Caco-2 (cell line): Measurements from ENCODE around the gene TBRG1. TPM values are rescaled to one million over a fixed set of nuclear protein-coding genes. Genes with fewer than 3 reads are reported as not detected.

ENCODE experiments used
- BruUV-seq: library from RNA; stranded (reverse); fragments of 400-500 nt; replicated peaks from 2 replicates; lab custom pipeline; 2021; lab: Mats Ljungman, UMichigan
- CTCF ChIA-PET: fragments of 300-600 bp; sonication (Branson Sonifier 250); formaldehyde crosslinking; loops from one replicate; lab custom pipeline; 2022; ENCODE audit warnings: antibody characterized with exemption; lab: Charles Lee
- POLR2A ChIA-PET: fragments of 300-600 bp; sonication (Branson Sonifier 250); formaldehyde crosslinking; loops from one replicate; lab custom pipeline; 2022; ENCODE audit warnings: antibody characterized with exemption; lab: Charles Lee
- DNase-seq, 2 experiments: peaks; one replicate each; pipeline versions ENCODE4 v3.0.0 to v3.0.0-alpha.2; 2020 to 2022
- H3K27me3 ChIP-seq: replicated peaks from 2 replicates; pipeline ENCODE4 v1.6.0; 2011; ENCODE audit warnings: low read length; ENCODE audit not compliant: control insufficient read depth, insufficient read depth
- H3K36me3 ChIP-seq: 2 replicates; pipeline ENCODE4 v1.5.1; 2011; ENCODE audit warnings: low read length; ENCODE audit not compliant: control insufficient read depth, insufficient read depth
- H3K4me1 ChIP-seq: fragments of 250-450 bp; sonication (Bioruptor Pico); 2 replicates; pipeline ENCODE4 v1.5.1; 2020; ENCODE audit warnings: mild to moderate bottlenecking
- H3K4me3 ChIP-seq: 2 replicates; pipeline ENCODE4 v1.5.1; 2011; ENCODE audit warnings: low read depth, mild to moderate bottlenecking, control low read depth, low read length
- H3K9me3 ChIP-seq: fragments of 250-450 bp; sonication (Bioruptor Pico); 2 replicates; pipeline ENCODE4 v1.5.1; 2020; ENCODE audit warnings: mild to moderate bottlenecking, moderate library complexity
- H3K27ac Mint-ChIP-seq: one replicate; pipeline ENCODE4 v1.8.0; 2022; ENCODE audit warnings: mixed read lengths; ENCODE audit not compliant: unreplicated experiment
- H3K27me3 Mint-ChIP-seq: one replicate; pipeline ENCODE4 v1.8.0; 2022; ENCODE audit warnings: mixed read lengths; ENCODE audit not compliant: insufficient read depth, unreplicated experiment
- H3K36me3 Mint-ChIP-seq: one replicate; pipeline ENCODE4 v1.8.0; 2022; ENCODE audit warnings: mild to moderate bottlenecking, mixed read lengths; ENCODE audit not compliant: insufficient read depth, unreplicated experiment
- H3K4me1 Mint-ChIP-seq: one replicate; pipeline ENCODE4 v1.8.0; 2022; ENCODE audit warnings: low read depth, mixed read lengths; ENCODE audit not compliant: unreplicated experiment
- H3K4me3 Mint-ChIP-seq: one replicate; pipeline ENCODE4 v1.8.0; 2022; ENCODE audit warnings: mild to moderate bottlenecking, moderate library complexity, mixed read lengths; ENCODE audit not compliant: unreplicated experiment
- H3K9me3 Mint-ChIP-seq: one replicate; pipeline ENCODE4 v1.8.0; 2022; ENCODE audit warnings: mixed read lengths; ENCODE audit not compliant: unreplicated experiment
- intact Hi-C: fragments of 100-400 bp; cut with micrococcal nuclease; formaldehyde crosslinking; loops from one replicate; pipeline ENCODE4 v1.10.0; 2022; ENCODE audit not compliant: unreplicated experiment
- total RNA-seq: library from RNA; stranded (reverse); gene quantifications from 2 replicates; pipeline ENCODE4 v1.2.3, GENCODE V29; 2022
- TF ChIP-seq, protein P1 (sequence below), 2 experiments: fragments of 200-600 bp in 1 of 2; IDR thresholded peaks; 1 replicate in 1 of 2; 2 replicates in 1 of 2; pipeline versions ENCODE4 v1.5.1 to v1.8.0; 2011 to 2022; ENCODE audit warnings: antibody characterized with exemption in 1 of 2, control low read depth in 1 of 2, inconsistent platforms in 1 of 2, low read depth in 1 of 2, low read length in 1 of 2, mild to moderate bottlenecking in 1 of 2, moderate library complexity in 1 of 2; ENCODE audit not compliant: insufficient read depth in 1 of 2, severe bottlenecking in 1 of 2, unreplicated experiment in 1 of 2

TBRG1 gene
- total RNA-seq, 1 experiment from 2014 or later = 71.5 TPM

- no TSS peak for BruUV-seq
- Histone ChIP-seq H3K36me3 (no peaks in the 10 kb centered on the region), H3K27me3 (peaks cover 2% of the 10 kb centered on the region; the same call in 1 of the 2 replicates), H3K4me3 (no peak overlapping the region), H3K4me1 (no peaks in the 10 kb centered on the region), H3K9me3 (no peaks in the 10 kb centered on the region)
- DNase-seq = no peak
- Mint-ChIP-seq H3K4me1 (no peaks in the 10 kb centered on the region), H3K4me3 (no peak overlapping the region), H3K36me3 (no peaks in the 10 kb centered on the region), H3K27ac (no peak overlapping the region), H3K27me3 (peaks cover 10% of the 10 kb centered on the region), H3K9me3 (no peaks in the 10 kb centered on the region)
- TF ChIP-seq, protein P1, sequence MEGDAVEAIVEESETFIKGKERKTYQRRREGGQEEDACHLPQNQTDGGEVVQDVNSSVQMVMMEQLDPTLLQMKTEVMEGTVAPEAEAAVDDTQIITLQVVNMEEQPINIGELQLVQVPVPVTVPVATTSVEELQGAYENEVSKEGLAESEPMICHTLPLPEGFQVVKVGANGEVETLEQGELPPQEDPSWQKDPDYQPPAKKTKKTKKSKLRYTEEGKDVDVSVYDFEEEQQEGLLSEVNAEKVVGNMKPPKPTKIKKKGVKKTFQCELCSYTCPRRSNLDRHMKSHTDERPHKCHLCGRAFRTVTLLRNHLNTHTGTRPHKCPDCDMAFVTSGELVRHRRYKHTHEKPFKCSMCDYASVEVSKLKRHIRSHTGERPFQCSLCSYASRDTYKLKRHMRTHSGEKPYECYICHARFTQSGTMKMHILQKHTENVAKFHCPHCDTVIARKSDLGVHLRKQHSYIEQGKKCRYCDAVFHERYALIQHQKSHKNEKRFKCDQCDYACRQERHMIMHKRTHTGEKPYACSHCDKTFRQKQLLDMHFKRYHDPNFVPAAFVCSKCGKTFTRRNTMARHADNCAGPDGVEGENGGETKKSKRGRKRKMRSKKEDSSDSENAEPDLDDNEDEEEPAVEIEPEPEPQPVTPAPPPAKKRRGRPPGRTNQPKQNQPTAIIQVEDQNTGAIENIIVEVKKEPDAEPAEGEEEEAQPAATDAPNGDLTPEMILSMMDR (IDR thresholded peaks at IDR 0.05; ENCODE audit: insufficient read depth in 1 of 2, low read depth in 1 of 2, low read length in 1 of 2, severe bottlenecking in 1 of 2, unreplicated experiment in 1 of 2) = no peak
- intact Hi-C loops = no loop called here
- ChIA-PET POLR2A (no interaction called here), CTCF (no interaction called here)
Measured at GRCh38 chr11:124578761-124579160, 43.9 kb upstream of the TBRG1 start.

GRCh38 chr11:124581817-124582216 lies 40.8 kb upstream of the TBRG1 start:
- TF ChIP-seq, protein P1 (IDR thresholded peaks at IDR 0.05; ENCODE audit: insufficient read depth in 1 of 2, low read depth in 1 of 2, low read length in 1 of 2, severe bottlenecking in 1 of 2, unreplicated experiment in 1 of 2) = no peak
- Mint-ChIP-seq H3K27me3 (peaks cover 16% of the 10 kb centered on the region), H3K4me1 (no peaks in the 10 kb centered on the region), H3K27ac (no peak overlapping the region), H3K4me3 (no peak overlapping the region), H3K36me3 (no peaks in the 10 kb centered on the region), H3K9me3 (no peaks in the 10 kb centered on the region)
- ChIA-PET CTCF (no interaction called here), POLR2A (no interaction called here)
- DNase-seq = no peak
- H3K4me3 ChIP-seq = no peak overlapping the region
- H3K36me3 ChIP-seq = no peaks in the 10 kb centered on the region
- intact Hi-C loops = no loop called here
- H3K27me3 ChIP-seq = peaks cover 2% of the 10 kb centered on the region
- BruUV-seq = no TSS peak
- H3K4me1 ChIP-seq = no peaks in the 10 kb centered on the region
- H3K9me3 ChIP-seq = no peaks in the 10 kb centered on the region

DNA sequence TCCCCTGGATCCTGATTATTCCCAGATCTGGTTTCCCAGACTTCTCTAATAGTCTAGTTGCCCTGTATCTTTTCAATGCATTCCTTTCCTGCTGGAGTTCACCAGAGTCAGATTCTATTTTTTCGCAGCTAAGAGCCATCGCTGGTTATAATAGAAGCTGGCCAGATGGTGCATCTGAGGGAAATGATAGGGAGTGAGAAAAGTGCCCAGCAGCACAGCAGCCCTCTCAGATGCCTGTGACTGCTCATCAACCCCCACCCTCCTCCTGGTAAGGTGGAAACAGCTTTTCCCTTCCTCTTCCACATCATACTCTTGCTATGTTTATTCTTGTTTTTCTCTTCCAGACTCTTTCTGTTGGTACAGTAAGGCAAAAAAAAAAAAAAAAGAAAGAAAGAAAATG lies 40.1 kb upstream of the TBRG1 start:
- Histone ChIP-seq H3K4me3 (no peak overlapping the region), H3K27me3 (peaks cover 2% of the 10 kb centered on the region), H3K9me3 (no peaks in the 10 kb centered on the region), H3K36me3 (no peaks in the 10 kb centered on the region), H3K4me1 (no peaks in the 10 kb centered on the region)
- Mint-ChIP-seq H3K27ac (no peak overlapping the region), H3K9me3 (no peaks in the 10 kb centered on the region), H3K27me3 (peaks cover 22% of the 10 kb centered on the region), H3K4me1 (no peaks in the 10 kb centered on the region), H3K36me3 (no peaks in the 10 kb centered on the region), H3K4me3 (no peak overlapping the region)
- ChIA-PET POLR2A (no interaction called here), CTCF (interaction anchor here (0.7 kb wide), 1 partner anchor 284 kb away, joined by 3 read pairs; no protein-coding TSS in a partner anchor)
- intact Hi-C loops = no loop called here
- no TSS peak for BruUV-seq
- TF ChIP-seq, protein P1 (IDR thresholded peaks at IDR 0.05; ENCODE audit: insufficient read depth in 1 of 2, low read depth in 1 of 2, low read length in 1 of 2, severe bottlenecking in 1 of 2, unreplicated experiment in 1 of 2) = no peak
- no peak for DNase-seq
